HG02870 (cell line): ENCODE measurements around the gene ZFHX3.

Experiments used
- ATAC-seq: cut with Tn5 transposase; IDR thresholded peaks from one replicate; pipeline ENCODE4 v1.9.1; 2021; ENCODE audit warnings: mild to moderate bottlenecking, moderate library complexity; ENCODE audit not compliant: unreplicated experiment

ZFHX3 gene

DNA sequence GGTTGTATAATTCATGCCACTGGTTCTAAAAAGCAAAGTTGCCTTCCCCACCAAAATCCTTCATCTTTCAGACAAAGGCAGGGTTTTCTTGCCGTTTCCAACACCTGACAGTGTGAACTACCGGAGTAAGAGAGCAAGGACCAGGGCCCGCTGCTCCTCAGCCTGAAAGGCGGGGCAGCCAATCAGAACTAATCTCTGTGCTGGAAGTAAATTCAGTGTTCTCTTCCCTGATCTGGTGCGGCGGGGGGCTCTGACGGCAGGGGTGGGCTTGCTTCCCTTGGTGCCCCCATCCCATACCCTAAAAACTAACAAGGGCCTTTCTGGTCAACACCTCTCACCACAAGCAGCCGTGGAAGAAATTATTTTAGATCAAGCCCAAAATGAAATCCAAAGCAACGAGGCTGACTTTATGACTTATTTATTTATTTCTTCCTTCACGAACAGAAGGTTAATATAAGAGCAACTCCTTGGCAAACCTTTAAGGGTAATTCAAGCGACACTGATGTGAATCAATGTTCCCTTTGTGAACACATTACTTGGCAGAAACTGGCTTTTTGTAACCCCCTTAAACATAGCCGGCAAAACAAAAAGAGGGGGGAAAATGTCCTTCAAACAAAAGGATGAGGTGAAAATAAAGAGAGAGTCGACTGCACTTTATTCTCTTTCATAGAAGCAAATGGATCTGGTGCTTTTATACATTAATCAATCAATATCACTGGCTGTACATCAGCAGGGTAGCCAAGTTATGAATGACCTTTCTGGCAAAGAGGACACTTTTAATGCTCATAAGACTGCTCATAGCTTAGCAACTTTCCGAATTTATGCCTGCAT lies 189.9 kb downstream of the ZFHX3 start:
- ATAC-seq: no peak

- no peak for ATAC-seq
Observed at GRCh38 chr16:72856797-72857196, 191.1 kb downstream of the ZFHX3 start.

GRCh38 chr16:72854267-72854959 lies 193.5 kb downstream of the ZFHX3 start:
- ATAC-seq: no peak

GRCh38 chr16:72853575-72854266 lies 194.2 kb downstream of the ZFHX3 start:
- no peak for ATAC-seq

GRCh38 chr16:72852421-72852820 lies 195.5 kb downstream of the ZFHX3 start:
- ATAC-seq: no peak

DNA sequence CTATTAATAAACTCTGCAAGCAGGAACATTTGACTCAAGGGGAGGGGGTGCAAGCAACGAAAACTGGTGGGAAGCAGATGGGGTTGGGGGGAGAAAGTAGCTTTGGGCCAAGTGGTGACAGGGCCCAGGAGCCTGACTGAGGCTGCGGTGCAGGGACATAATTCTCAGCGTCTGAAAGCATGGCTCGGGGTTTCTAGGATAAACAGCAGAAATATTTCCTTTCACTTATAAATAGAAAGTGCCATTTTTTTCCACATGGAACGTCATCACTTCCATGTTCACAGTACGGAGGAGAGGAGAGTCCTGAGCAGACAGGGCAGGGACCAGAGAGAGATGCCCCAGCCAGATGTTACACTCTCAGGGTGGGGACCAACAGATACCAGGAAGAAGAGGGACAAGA lies 197.1 kb downstream of the ZFHX3 start:
- no peak for ATAC-seq

DNA sequence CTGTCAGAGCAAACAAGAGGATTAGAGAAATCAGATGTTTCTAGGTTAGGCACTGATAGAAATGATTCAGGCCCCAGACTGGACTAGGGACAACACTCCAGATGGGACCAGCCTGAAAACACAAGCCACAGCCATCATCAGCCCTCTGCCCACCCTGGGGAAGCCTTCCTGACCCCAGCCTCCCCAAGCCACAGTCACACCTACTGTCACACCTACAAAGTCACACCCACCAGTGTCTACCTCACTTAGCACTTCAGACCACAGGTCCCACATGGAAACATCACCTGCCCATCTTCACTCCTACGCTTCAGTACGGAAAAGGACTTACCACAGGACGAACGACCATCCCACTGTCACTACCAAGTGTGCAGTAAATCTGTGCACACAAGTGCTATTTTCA lies 197.9 kb downstream of the ZFHX3 start:
- no peak for ATAC-seq

GRCh38 chr16:72848759-72849664 lies 198.9 kb downstream of the ZFHX3 start:
- ATAC-seq: no peak

DNA sequence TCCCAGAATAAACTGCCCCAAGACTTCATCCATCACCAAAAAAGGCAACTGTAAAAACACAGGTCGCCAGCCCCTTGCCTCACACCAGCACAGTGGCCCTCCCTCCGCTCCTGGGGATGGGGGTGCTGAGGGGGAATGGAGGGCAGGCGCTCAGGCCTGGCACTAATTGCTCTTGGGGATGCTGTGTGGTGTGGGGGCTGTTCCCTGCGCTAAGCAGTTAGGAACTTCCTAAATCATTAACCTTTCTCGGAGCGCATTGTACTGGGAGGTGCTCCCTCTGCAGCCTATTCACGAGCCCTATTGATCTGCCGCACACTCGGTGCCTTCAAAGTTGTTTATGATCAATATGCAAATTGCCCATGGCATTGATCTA lies 199.9 kb downstream of the ZFHX3 start:
- ATAC-seq: no peak

DNA sequence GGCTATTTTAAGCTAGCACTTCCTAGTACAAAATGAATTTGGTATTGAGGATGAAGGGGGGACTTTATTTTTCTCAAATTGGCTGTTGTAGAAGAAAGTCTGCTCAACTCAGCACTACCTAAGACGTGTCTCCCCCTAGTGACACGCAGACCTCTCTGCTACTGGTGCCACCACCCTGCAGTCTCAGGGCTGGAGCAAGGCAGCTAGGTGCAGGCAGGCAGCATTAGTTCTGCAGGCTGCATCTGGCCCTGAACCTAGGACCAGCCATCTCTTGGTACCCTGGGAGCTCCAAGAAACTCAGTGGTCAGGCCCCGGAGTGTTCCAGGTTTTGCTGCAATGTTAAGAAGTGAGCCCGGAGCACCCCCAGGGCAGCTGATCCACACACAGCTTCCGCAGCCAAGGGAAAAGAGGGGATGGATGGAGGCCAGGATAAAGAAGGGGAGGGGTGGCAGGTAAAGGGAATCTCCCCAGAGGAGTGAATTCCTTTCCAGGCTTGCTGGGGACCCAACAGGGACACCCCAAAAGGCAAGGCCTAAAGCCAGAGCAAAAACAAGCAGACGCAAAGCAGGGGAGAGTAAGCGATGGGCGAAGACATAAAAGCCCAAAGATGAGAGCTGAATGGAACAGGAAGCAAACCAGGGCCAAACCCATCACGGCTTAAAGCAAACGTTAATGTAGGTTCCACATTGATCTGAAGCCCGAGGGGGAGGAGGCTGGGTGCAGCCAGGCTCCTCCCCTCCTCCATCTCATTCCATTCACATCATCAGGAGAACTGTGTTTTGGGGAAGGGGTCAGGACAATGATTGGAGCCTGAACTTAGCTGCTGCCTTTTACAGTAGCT lies 200.5 kb downstream of the ZFHX3 start:
- ATAC-seq: peak; percentile 55

- no peak for ATAC-seq
Observed at GRCh38 chr16:72846594-72846993, 201.3 kb downstream of the ZFHX3 start.

DNA sequence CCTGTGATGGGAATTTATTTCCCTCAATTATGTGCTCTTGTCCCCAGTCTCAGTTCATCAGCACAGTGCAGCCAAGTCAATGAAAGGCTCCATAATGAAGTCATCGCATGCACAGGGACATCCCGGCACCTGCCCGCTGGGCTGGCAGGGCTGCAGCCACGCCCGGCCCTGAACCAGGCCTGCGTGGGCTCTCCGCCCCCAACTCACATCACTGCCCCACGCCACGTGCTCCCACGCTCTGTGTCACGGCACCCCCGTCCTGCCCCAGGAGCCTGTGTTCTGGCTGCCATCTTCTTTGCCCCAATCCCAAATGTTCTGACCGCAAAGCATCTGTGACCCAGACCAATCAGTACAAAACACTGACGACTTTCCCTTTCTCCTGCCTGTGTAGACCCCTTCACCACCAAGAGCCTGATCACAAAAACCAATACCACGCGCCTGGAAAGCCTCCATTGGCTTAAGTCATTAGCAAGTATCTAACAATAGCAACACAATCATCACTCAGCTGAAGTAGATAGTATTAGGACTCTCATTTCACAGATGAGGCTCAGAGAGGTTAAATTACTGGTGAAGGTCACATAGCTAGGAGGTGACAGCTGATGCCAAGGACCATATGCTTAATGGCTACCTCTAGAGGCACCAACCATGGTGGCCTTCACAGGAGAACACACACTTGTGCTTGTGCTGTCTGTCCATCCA lies 202.5 kb downstream of the ZFHX3 start:
- no peak for ATAC-seq

DNA sequence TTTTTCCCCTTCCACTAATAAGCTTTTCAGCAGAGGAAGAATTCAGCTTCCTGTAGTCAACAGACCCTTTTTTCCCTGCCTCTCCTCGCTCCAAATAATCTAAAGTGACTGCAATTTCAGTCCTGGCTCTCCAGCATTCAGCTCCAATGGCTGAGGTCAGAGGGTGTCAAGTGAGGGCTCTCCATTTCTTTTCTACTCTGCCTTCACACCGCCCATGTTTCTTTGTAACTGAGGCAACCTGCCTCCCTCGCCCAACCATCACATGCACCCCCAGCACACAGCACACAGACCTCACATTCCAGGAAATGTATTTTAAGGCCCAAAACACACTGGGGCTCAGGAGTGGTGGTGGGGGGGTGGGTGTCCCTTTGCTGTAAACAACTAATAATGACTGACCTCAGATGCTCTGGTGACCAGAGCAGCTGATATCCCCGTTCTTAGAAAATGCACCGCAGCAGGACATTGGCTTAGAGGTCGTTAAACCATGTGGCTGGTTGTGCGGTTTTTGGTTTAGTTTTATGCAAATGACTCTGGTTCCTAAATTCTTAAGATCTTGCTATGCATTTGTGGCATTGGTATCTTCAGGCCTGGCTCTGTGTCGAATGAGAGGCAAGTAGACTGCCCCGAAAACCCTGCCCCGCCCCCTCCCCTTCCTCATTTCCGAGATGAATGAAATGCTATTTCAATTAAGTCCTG lies 203.6 kb downstream of the ZFHX3 start:
- no peak for ATAC-seq

GRCh38 chr16:72841506-72841905 lies 206.4 kb downstream of the ZFHX3 start:
- ATAC-seq: no peak

DNA sequence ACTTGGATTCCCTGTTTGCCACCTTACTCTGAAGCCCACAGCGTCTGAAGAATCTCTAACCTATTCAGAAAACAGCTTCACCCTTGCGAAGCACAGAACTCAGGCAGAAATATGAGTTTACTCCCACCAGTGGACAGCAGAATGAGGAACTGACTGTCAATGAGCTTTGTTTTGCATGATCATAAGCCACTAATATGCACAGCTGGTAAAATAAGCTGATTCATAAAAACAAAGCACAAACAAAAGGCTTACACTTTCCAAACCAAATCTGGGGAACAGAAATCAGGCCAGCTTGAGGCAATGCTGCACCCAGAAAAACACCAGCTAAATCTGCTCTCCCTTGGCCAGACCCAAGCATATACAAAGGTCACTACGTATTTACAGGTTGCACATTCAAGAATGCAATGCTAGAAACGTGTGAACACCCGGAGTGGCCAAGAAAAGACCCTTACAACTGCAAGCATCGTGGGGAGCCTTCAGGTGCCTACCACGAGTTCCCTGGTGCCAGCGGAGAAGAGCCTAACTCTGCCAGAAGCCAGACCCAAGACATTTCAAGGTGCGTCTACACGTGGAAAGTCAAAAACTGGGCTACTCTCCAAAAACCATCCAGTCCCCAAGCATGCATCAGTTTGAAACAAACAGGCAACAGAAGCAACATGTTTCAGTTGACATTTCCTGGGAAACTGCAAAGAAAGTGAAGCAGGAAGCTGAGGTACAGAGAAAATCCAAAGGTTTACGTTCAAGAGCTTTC lies 207.1 kb downstream of the ZFHX3 start:
- ATAC-seq: no peak

GRCh38 chr16:72838951-72839350 lies 209.0 kb downstream of the ZFHX3 start:
- ATAC-seq: no peak

GRCh38 chr16:72838586-72838910 lies 209.4 kb downstream of the ZFHX3 start:
- no peak for ATAC-seq
